Inflammatory macrophage treated with lipopolysaccharide for 4 hours (primary cell): ENCODE data around the gene CRYBA4.
A peak's percentile ranks its signal among the peaks of the same experiment; 100 is the strongest.

Experiments
- DNase-seq: peaks from one replicate; pipeline ENCODE4 v3.0.0-alpha.2; 2020

The CRYBA4 gene

DNA sequence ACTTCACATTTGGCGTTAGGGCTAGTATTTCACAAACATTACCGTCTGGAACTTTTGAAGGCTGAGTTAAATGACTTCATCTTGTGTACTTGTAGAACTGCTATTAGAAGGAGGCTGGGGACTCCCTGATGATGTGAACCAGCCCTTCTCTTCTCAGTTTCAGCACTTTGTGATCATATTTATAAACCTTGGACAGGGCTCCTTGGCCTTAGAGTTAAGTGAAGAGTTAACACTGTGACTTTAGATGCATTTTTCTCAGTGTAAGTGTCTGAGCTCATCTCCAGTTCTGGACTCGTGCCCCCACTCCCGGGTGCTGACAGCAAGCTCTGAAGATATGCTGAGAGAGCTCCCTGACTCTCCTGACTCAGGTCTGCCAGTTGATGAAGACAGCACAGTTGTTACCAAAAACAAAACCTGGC is 44.1 kb downstream of the CRYBA4 start:
- no peak for DNase-seq

- no peak for DNase-seq
Measured at GRCh38 chr22:26667140-26667539, 45.4 kb downstream of the CRYBA4 start.

DNA sequence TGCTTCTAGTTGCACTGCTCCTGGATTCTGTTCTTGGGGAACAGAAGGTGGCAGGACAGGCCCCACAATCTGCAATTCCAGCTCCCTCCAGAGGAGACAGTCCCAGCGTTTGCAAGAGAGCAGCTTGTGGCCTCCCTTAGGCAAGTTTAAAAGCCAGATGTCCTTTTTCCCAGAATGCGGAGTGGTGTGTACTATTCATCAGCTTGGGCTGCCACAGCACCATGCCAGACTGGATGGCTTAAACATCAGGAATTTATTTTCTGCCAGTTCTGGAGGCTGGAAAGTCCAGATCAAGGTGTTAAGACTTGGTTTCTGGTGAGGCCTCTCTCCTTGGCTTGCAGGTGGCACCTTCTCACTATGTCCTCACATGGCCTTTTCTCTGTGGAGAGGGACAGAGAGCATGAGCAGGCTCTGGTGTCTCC is 47.3 kb downstream of the CRYBA4 start:
- peak; percentile 52 for DNase-seq

DNA sequence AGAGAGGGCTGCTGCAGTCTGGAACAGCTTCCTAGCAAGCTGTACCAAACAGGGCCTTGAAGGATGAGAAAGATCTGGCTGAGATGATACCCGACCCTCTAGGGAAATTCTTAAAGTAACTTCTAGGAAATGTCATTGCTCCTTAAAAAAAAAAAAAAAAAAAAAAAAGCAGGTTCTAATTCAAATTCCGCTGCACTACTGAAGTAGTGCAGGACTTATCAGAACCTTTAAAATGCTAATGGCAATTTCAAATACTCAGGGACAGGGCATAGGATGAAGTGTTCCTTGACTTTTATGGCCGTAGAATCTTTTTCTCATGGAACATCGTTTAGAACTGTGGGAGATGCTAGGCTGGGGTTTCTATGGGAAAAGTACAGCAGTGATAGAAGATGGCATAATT is 48.7 kb downstream of the CRYBA4 start:
- no peak for DNase-seq

DNA sequence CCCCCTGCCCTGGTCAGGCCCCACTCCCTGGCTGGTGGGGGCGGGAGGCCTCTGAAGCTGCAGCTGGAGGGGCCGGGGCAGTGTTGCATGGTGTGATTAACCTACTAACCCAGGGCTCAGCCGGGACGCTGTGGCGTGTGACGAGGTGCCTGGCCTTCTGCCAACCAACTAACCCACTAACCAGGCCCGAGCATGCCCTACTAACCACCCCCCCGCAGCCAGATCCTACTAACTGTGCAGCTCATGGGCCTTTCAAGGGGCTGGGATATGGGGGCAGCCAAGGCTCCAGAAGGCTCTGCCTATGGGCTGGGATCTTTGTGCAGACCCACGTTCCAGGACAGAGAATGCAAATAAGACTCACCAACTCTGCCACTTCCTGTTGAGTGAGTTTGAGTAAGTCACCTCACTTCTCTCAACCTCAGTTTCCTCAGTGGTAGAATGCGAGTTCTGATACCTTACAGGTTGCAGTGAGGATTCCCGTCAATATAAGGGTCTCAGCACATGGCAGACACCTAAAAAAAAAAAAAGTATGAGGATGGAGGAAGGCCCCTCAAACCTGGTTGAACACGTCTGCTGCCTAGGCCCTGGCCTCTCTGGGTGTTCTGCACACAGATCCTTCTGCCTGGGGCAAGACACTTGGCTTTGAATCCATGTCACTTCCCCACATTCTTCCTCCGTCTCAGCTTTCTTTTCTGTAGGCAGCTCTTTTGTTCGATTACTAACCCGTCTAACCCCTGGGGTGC is 49.7 kb downstream of the CRYBA4 start:
- no peak for DNase-seq

DNA sequence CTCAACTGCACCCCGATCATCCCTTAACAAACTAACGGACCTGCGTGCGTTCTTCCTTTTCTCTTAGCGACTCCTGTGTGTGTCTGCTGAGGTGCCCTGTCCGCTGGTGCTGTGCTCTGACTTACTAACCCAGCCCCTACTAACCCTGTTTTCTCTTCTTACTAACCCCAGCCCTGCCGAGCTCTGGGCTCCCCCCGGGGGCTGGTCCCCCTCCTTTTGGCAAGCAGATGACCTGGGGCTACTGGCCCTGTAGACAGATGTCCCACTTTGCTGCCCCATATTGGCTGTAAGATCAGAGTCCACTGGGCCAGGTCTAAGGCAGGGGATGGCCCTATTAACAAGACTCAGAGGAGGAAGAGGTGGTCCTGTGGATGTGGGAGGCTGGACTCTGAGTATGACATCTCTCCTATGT is 50.3 kb downstream of the CRYBA4 start:
- DNase-seq = no peak

DNA sequence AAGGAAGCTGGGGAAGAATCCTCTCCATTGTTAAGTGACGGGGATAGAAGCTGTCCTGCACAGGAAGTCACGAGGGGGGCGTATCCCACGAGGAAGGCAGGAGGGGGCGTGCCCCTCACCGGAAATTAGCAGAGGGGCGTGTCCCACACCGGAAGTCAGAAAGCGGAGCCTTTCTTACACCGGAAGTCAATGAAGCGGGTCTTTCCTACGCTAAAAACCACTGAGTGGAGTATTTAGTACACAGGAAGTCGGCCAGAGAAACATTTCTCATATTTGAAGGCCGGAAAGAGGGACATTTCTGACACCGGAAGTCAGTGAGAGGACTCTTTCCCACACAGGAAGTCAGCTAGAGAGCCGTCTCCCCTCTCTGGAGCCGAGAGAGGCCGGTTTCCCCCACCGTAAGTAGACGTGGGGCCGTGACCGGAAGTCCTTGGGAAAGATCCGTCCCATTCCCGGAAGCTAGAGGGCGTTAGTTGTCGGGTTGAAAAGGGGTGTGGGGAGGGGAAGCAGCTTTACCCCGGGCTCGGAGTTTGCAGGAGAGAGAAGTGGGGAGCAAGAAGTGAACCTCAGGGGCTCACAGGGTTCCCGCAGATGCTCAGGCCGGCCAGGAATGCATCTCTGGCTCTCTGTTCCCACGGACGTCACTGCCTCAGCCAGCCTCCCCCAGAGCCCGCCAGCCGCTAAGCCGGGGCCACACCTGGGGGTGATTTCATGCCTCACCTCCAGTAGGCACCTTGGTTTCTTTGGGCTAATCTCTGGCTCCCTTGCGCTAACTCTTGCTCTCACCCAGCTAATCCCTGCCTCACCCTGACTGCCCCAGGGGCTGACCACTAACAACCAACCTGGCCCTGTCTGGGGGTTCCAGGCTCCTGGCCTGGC is 51.1 kb downstream of the CRYBA4 start:
- peak; percentile 95 for DNase-seq

DNA sequence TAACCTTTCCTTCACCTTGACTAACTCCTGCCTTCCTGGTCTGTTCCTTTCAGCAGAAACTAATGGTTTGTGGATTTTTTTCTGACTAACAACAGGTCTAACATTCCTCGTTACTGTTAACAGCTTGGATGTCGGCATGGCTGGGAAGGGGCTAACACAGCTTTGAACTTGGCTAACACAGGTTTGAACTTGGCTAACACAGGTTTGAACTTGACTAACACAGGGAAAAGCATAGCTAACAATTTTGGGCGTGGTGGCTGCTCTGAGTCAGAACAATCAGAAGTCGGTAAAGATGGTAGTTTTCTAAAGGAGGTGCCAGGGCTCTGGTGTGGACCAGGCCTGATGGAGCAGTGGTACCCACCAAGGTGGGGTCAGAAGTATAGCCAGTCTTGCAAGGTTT is 51.7 kb downstream of the CRYBA4 start:
- DNase-seq = peak; percentile 30

GRCh38 chr22:26674211-26675190 is 52.7 kb downstream of the CRYBA4 start:
- peak; percentile 26 for DNase-seq

DNA sequence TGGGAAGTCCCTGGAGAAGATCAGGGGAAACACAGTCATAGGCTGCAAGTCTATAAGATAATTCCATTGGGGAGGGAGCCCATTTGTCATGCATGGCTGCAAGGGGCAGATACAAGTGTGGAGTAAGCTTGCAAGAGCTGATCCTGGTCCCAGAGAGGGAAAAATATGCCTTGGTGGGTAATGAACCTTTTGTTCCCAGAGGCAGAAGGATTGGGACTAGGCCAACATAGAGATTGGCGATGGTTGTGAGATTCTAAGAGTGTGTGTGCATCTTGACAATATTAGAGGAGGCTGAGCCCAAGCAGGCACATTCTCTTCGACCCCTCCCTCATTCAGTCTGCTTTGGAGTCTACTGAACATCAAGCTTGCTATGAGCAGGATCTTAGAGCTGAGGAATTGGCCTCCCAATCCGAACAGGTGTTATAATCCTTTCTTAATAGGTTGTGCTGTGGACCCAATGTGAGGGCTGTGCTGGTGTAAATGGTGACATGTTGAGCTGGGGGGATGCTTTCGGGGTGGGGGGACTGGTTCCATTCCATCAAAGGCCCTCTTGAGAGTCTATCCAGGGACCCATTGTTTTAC is 54.0 kb downstream of the CRYBA4 start:
- DNase-seq = no peak

DNA sequence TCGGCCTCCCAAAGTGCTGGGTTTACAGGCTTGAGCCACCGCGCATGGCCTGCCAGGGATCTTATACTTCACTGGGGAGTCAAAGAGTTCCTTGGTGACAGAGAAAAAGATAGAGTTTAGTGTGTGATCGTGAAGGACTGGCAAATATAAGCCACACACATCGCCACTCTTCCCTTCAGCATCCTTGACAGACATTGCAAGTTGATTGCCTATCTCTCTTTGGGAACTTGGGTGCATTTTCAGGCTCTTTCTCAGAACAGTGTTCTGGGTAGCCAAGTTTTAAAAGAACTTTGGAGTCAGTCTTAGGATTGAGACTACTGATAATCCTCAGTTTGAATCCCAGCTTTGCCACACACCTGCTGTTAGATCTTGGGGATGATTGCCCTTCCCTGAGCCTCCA is 55.5 kb downstream of the CRYBA4 start:
- DNase-seq = no peak

GRCh38 chr22:26679003-26679629 is 57.4 kb downstream of the CRYBA4 start:
- DNase-seq = peak; percentile 64
